Measurements from ENCODE around the gene DCAF12. TPM values are rescaled to one million over a fixed set of nuclear protein-coding genes. Genes with fewer than 3 reads are reported as not detected.
A peak's percentile ranks its signal among the peaks of the same experiment; 100 is the strongest.

DCAF12 gene
- total RNA-seq, 1 donor from 2014 or later, result 26.5 TPM

- H3K4me1 Mint-ChIP-seq (ENCODE audit: low read depth), result no peaks in the 10 kb centered on the region
- no peaks in the 10 kb centered on the region for H3K9me3 Mint-ChIP-seq (ENCODE audit: low read depth)
- H3K36me3 Mint-ChIP-seq (ENCODE audit: low read depth), result peaks cover 13% of the 10 kb centered on the region
- no peak overlapping the region for H3K27ac Mint-ChIP-seq (ENCODE audit: unreplicated experiment)
- no peak overlapping the region for H3K4me3 Mint-ChIP-seq (ENCODE audit: unreplicated experiment)
- H3K27me3 Mint-ChIP-seq (ENCODE audit: low read depth), result no peaks in the 10 kb centered on the region
- no peak for TF ChIP-seq CTCF (IDR thresholded peaks at IDR 0.05)
- no peak for DNase-seq (ENCODE audit: low spot score)
Observed at GRCh38 chr9:34098307-34098706, 28.2 kb downstream of the DCAF12 start.

- Mint-ChIP-seq H3K27me3 (ENCODE audit: low read depth) (no peaks in the 10 kb centered on the region), H3K9me3 (ENCODE audit: low read depth) (no peaks in the 10 kb centered on the region), H3K4me1 (ENCODE audit: low read depth) (no peaks in the 10 kb centered on the region), H3K4me3 (ENCODE audit: unreplicated experiment) (no peak overlapping the region), H3K27ac (ENCODE audit: unreplicated experiment) (no peak overlapping the region), H3K36me3 (ENCODE audit: low read depth) (peaks cover 17% of the 10 kb centered on the region)
- no peak for DNase-seq (ENCODE audit: low spot score)
- TF ChIP-seq CTCF (IDR thresholded peaks at IDR 0.05), result no peak
Observed at GRCh38 chr9:34097865-34098264, 28.6 kb downstream of the DCAF12 start.

DNA sequence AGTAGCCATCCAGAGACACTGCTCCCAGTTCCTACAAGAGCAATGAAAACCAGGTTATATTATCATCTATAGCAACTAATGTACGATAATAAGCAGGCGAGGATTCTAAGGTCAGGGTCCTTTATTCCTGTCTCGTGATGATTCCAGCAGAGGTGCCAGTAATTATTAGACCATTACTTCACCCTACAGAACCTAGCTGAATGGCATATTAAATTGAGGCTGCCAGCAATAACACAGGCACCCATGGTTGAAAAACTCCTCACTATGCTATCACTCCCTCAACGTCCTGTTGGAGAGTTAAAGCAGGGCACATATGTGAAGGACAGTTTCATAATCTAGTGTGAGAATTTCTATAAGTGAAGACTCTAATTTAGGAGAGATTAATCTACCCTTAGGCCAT is 29.7 kb downstream of the DCAF12 start:
- no peak overlapping the region for H3K27ac Mint-ChIP-seq (ENCODE audit: unreplicated experiment)
- no peak for DNase-seq (ENCODE audit: low spot score)
- H3K4me3 Mint-ChIP-seq (ENCODE audit: unreplicated experiment), result no peak overlapping the region
- no peaks in the 10 kb centered on the region for H3K27me3 Mint-ChIP-seq (ENCODE audit: low read depth)
- H3K4me1 Mint-ChIP-seq (ENCODE audit: low read depth), result peaks cover 5% of the 10 kb centered on the region
- no peaks in the 10 kb centered on the region for H3K9me3 Mint-ChIP-seq (ENCODE audit: low read depth)
- no peak for TF ChIP-seq CTCF (IDR thresholded peaks at IDR 0.05)
- peaks cover 16% of the 10 kb centered on the region for H3K36me3 Mint-ChIP-seq (ENCODE audit: low read depth)

GRCh38 chr9:34093578-34093977 is 32.9 kb downstream of the DCAF12 start:
- Mint-ChIP-seq H3K9me3 (ENCODE audit: low read depth) (no peaks in the 10 kb centered on the region), H3K4me1 (ENCODE audit: low read depth) (peaks cover 15% of the 10 kb centered on the region), H3K4me3 (ENCODE audit: unreplicated experiment) (no peak overlapping the region), H3K36me3 (ENCODE audit: low read depth) (peaks cover 22% of the 10 kb centered on the region), H3K27ac (ENCODE audit: unreplicated experiment) (no peak overlapping the region), H3K27me3 (ENCODE audit: low read depth) (no peaks in the 10 kb centered on the region)
- no peak for TF ChIP-seq CTCF (IDR thresholded peaks at IDR 0.05)
- DNase-seq (ENCODE audit: low spot score), result no peak

DNA sequence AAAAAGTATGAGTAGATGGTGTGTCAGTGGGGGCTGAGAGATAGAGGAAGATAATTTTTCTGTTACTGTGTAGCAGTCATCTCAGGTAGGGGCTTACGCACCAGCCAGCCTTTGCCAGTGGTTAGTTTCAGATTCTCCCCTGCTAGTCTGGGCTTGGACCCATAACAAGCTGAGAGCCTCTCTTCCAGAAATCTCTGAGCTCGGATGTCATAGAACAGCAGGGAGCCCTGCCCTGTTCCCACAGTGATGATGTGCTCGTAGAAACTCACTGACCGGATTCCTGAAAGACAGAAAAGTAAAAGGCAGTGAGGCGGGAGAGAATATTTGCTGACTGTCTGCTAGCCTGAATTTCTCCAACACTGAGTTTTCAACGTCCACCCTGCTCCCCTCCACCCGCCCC is 37.2 kb downstream of the DCAF12 start:
- no peaks in the 10 kb centered on the region for H3K9me3 Mint-ChIP-seq (ENCODE audit: low read depth)
- H3K27me3 Mint-ChIP-seq (ENCODE audit: low read depth), result no peaks in the 10 kb centered on the region
- no peak overlapping the region for H3K4me3 Mint-ChIP-seq (ENCODE audit: unreplicated experiment)
- H3K36me3 Mint-ChIP-seq (ENCODE audit: low read depth), result peaks cover 30% of the 10 kb centered on the region
- no peak for DNase-seq (ENCODE audit: low spot score)
- peak overlapping the region; percentile 80 for H3K27ac Mint-ChIP-seq (ENCODE audit: unreplicated experiment)
- no peak for TF ChIP-seq CTCF (IDR thresholded peaks at IDR 0.05)
- peaks cover 42% of the 10 kb centered on the region for H3K4me1 Mint-ChIP-seq (ENCODE audit: low read depth)
